ENCODE data around the gene SCFD2.
"Not testable (repeated sequence)": the region's sequence is repeated elsewhere in the genome, so short reads cannot be mapped to it uniquely, and the experiment has no call there.

SCFD2 gene

GRCh38 chr4:53346392-53346791 is 19.5 kb downstream of the SCFD2 start:
- not testable (repeated sequence) for DNase-seq (ENCODE audit: low spot score)

GRCh38 chr4:53340145-53340544 is 25.7 kb downstream of the SCFD2 start:
- not testable (repeated sequence) for DNase-seq (ENCODE audit: low spot score)

- not testable (repeated sequence) for DNase-seq (ENCODE audit: low spot score)
These were observed 30.9 kb downstream of the SCFD2 start for GRCh38 chr4:53334916-53335315.

- no peak for DNase-seq (ENCODE audit: low spot score)
These were observed 39.3 kb downstream of the SCFD2 start for GRCh38 chr4:53326535-53326934.

GRCh38 chr4:53322696-53323095 is 43.2 kb downstream of the SCFD2 start:
- DNase-seq (ENCODE audit: low spot score), result no peak

GRCh38 chr4:53321984-53322289 is 43.9 kb downstream of the SCFD2 start:
- no peak for DNase-seq (ENCODE audit: low spot score)

GRCh38 chr4:53321151-53321983 is 44.5 kb downstream of the SCFD2 start:
- peak; percentile 2 for DNase-seq (ENCODE audit: low spot score)

- no peak for DNase-seq (ENCODE audit: low spot score)
These were observed 50.6 kb downstream of the SCFD2 start for GRCh38 chr4:53315300-53315699.

- peak; percentile 7 for DNase-seq (ENCODE audit: low spot score)
These were observed 51.6 kb downstream of the SCFD2 start for GRCh38 chr4:53314252-53314651.

- peak; percentile 13 for DNase-seq (ENCODE audit: low spot score)
These were observed 52.4 kb downstream of the SCFD2 start for GRCh38 chr4:53313510-53313909.

GRCh38 chr4:53309321-53310040 is 56.4 kb downstream of the SCFD2 start:
- no peak for DNase-seq (ENCODE audit: low spot score)

- DNase-seq (ENCODE audit: low spot score), result no peak
These were observed 57.8 kb downstream of the SCFD2 start for GRCh38 chr4:53307819-53308780.

GRCh38 chr4:53307210-53307609 is 58.7 kb downstream of the SCFD2 start:
- DNase-seq (ENCODE audit: low spot score), result no peak

- no peak for DNase-seq (ENCODE audit: low spot score)
These were observed 59.1 kb downstream of the SCFD2 start for GRCh38 chr4:53306729-53307128.

- not testable (repeated sequence) for DNase-seq (ENCODE audit: low spot score)
These were observed 73.7 kb downstream of the SCFD2 start for GRCh38 chr4:53292209-53292608.

- no peak for DNase-seq (ENCODE audit: low spot score)
These were observed 84.4 kb downstream of the SCFD2 start for GRCh38 chr4:53281438-53281837.

GRCh38 chr4:53280846-53281245 is 85.0 kb downstream of the SCFD2 start:
- DNase-seq (ENCODE audit: low spot score), result no peak

- DNase-seq (ENCODE audit: low spot score), result no peak
These were observed 91.1 kb downstream of the SCFD2 start for GRCh38 chr4:53274609-53275268.

GRCh38 chr4:53273726-53274125 is 92.1 kb downstream of the SCFD2 start:
- DNase-seq (ENCODE audit: low spot score), result no peak

GRCh38 chr4:53267026-53267425 is 98.8 kb downstream of the SCFD2 start:
- DNase-seq (ENCODE audit: low spot score), result no peak

- not testable (repeated sequence) for DNase-seq (ENCODE audit: low spot score)
These were observed 109.9 kb downstream of the SCFD2 start for GRCh38 chr4:53255986-53256385.

GRCh38 chr4:53240573-53240972 is 125.3 kb downstream of the SCFD2 start:
- no peak for DNase-seq (ENCODE audit: low spot score)

All from putamen (tissue), 1 donor.